Activated CD4-positive, alpha-beta T cell treated with anti-CD3 and anti-CD28 coated beads, Interleukin-2, Interleukin-4, amounts not matched to agents 100 ng/mL and 50 ng/mL, durations not matched to agents 16 hours and 8 hours (primary cell): Measurements from ENCODE around the gene EIF6.
"Not testable (repeated sequence)": the region's sequence is repeated elsewhere in the genome, so short reads cannot be mapped to it uniquely, and the experiment has no call there.

Experiments
- DNase-seq: peaks from one replicate; pipeline ENCODE4 v3.0.0-alpha.2; 2020; ENCODE audit warnings: low spot score

EIF6 gene

GRCh38 chr20:35254448-35254999 is 30.0 kb downstream of the EIF6 start:
- no peak for DNase-seq

- DNase-seq, result no peak
These were observed 31.6 kb downstream of the EIF6 start for GRCh38 chr20:35253010-35253409.

- DNase-seq, result not testable (repeated sequence)
These were observed 32.0 kb downstream of the EIF6 start for GRCh38 chr20:35252598-35252997.

GRCh38 chr20:35252037-35252461 is 32.5 kb downstream of the EIF6 start:
- DNase-seq, result peak; percentile 66

GRCh38 chr20:35251613-35251940 is 33.0 kb downstream of the EIF6 start:
- DNase-seq, result no peak

- DNase-seq, result no peak
These were observed 35.7 kb downstream of the EIF6 start for GRCh38 chr20:35248641-35249475.

GRCh38 chr20:35246723-35247122 is 37.8 kb downstream of the EIF6 start:
- no peak for DNase-seq

GRCh38 chr20:35243986-35244385 is 40.6 kb downstream of the EIF6 start:
- no peak for DNase-seq

GRCh38 chr20:35243317-35243716 is 41.3 kb downstream of the EIF6 start:
- no peak for DNase-seq

GRCh38 chr20:35240811-35241293 is 43.7 kb downstream of the EIF6 start:
- DNase-seq, result no peak

- no peak for DNase-seq
These were observed 44.3 kb downstream of the EIF6 start for GRCh38 chr20:35240083-35240810.

- no peak for DNase-seq
These were observed 45.8 kb downstream of the EIF6 start for GRCh38 chr20:35238735-35239134.

- no peak for DNase-seq
These were observed 46.4 kb downstream of the EIF6 start for GRCh38 chr20:35238170-35238569.

GRCh38 chr20:35237486-35237885 is 47.1 kb downstream of the EIF6 start:
- DNase-seq, result no peak

GRCh38 chr20:35235881-35236280 is 48.7 kb downstream of the EIF6 start:
- no peak for DNase-seq

- no peak for DNase-seq
These were observed 52.0 kb downstream of the EIF6 start for GRCh38 chr20:35232575-35232974.
